Activated naive CD8-positive, alpha-beta T cell (primary cell): Measurements from ENCODE around the gene HSD3B7.
A peak's percentile ranks its signal among the peaks of the same experiment; 100 is the strongest.

Experiments
- H3K27ac Mint-ChIP-seq: one replicate; pipeline ENCODE4 v1.8.0; 2021; ENCODE audit warnings: mixed read lengths
- H3K27me3 Mint-ChIP-seq: one replicate; pipeline ENCODE4 v1.8.0; 2021; ENCODE audit warnings: mixed read lengths
- H3K36me3 Mint-ChIP-seq: one replicate; pipeline ENCODE4 v1.8.0; 2021; ENCODE audit warnings: mixed read lengths
- H3K4me1 Mint-ChIP-seq: one replicate; pipeline ENCODE4 v1.8.0; 2021; ENCODE audit warnings: low read depth, mixed read lengths
- H3K4me3 Mint-ChIP-seq: one replicate; pipeline ENCODE4 v1.8.0; 2021; ENCODE audit warnings: mild to moderate bottlenecking, mixed read lengths
- H3K9me3 Mint-ChIP-seq: one replicate; pipeline ENCODE4 v1.8.0; 2021; ENCODE audit warnings: low read depth, mixed read lengths

The HSD3B7 gene

GRCh38 chr16:30951193-30951592 lies 33.8 kb upstream of the HSD3B7 start:
- Mint-ChIP-seq H3K9me3 (no peaks in the 10 kb centered on the region), H3K36me3 (no peaks in the 10 kb centered on the region), H3K27ac (no peak overlapping the region), H3K4me3 (peak overlapping the region; percentile 13), H3K4me1 (peaks cover 12% of the 10 kb centered on the region), H3K27me3 (no peaks in the 10 kb centered on the region)

GRCh38 chr16:30951750-30952149 lies 33.3 kb upstream of the HSD3B7 start:
- Mint-ChIP-seq H3K9me3 (no peaks in the 10 kb centered on the region), H3K27ac (no peak overlapping the region), H3K36me3 (no peaks in the 10 kb centered on the region), H3K4me3 (peak overlapping the region; percentile 42), H3K27me3 (no peaks in the 10 kb centered on the region), H3K4me1 (peaks cover 12% of the 10 kb centered on the region)

- H3K4me1 Mint-ChIP-seq = peaks cover 12% of the 10 kb centered on the region
- no peak overlapping the region for H3K27ac Mint-ChIP-seq
- H3K4me3 Mint-ChIP-seq = no peak overlapping the region
- H3K36me3 Mint-ChIP-seq = no peaks in the 10 kb centered on the region
- H3K9me3 Mint-ChIP-seq = no peaks in the 10 kb centered on the region
- no peaks in the 10 kb centered on the region for H3K27me3 Mint-ChIP-seq
Measured at GRCh38 chr16:30953111-30953510, 31.9 kb upstream of the HSD3B7 start.

- no peaks in the 10 kb centered on the region for H3K27me3 Mint-ChIP-seq
- H3K4me1 Mint-ChIP-seq = peaks cover 14% of the 10 kb centered on the region
- no peak overlapping the region for H3K27ac Mint-ChIP-seq
- H3K4me3 Mint-ChIP-seq = no peak overlapping the region
- no peaks in the 10 kb centered on the region for H3K36me3 Mint-ChIP-seq
- no peaks in the 10 kb centered on the region for H3K9me3 Mint-ChIP-seq
Measured at GRCh38 chr16:30953511-30954124, 31.4 kb upstream of the HSD3B7 start.

GRCh38 chr16:30954993-30955392 lies 30.0 kb upstream of the HSD3B7 start:
- Mint-ChIP-seq H3K9me3 (no peaks in the 10 kb centered on the region), H3K27me3 (no peaks in the 10 kb centered on the region), H3K4me3 (no peak overlapping the region), H3K36me3 (peaks cover 1% of the 10 kb centered on the region), H3K27ac (peak overlapping the region; percentile 68), H3K4me1 (peaks cover 21% of the 10 kb centered on the region)

- Mint-ChIP-seq H3K4me1 (peaks cover 20% of the 10 kb centered on the region), H3K27me3 (no peaks in the 10 kb centered on the region), H3K36me3 (peaks cover 3% of the 10 kb centered on the region)
Measured at GRCh38 chr16:30956601-30957455, 28.2 kb upstream of the HSD3B7 start.

GRCh38 chr16:30957456-30958174 lies 27.4 kb upstream of the HSD3B7 start, which contains the start of gene SETD1A:
Gene SETD1A (plus strand): TSS chr16:30957754. CDS start chr16:30958732, 978 bp downstream.
- peaks cover 20% of the 10 kb centered on the region for H3K4me1 Mint-ChIP-seq
- H3K36me3 Mint-ChIP-seq = peaks cover 3% of the 10 kb centered on the region
- no peaks in the 10 kb centered on the region for H3K9me3 Mint-ChIP-seq

More at GRCh38 chr16:30956601-30957455, 28.2 kb upstream of the HSD3B7 start:
- peak overlapping the region; percentile 94 for H3K4me3 Mint-ChIP-seq
- H3K9me3 Mint-ChIP-seq = no peaks in the 10 kb centered on the region
- H3K27ac Mint-ChIP-seq = peak overlapping the region; percentile 99

GRCh38 chr16:30958175-30959079 lies 26.6 kb upstream of the HSD3B7 start:
- Mint-ChIP-seq H3K36me3 (peaks cover 6% of the 10 kb centered on the region), H3K9me3 (no peaks in the 10 kb centered on the region), H3K4me1 (peaks cover 20% of the 10 kb centered on the region), H3K27ac (peak overlapping the region; percentile 95), H3K4me3 (peak overlapping the region; percentile 95), H3K27me3 (no peaks in the 10 kb centered on the region)

More at GRCh38 chr16:30957456-30958174, 27.4 kb upstream of the HSD3B7 start, which contains the start of gene SETD1A:
- H3K4me3 Mint-ChIP-seq = peak within 1 kb of the TSS; percentile 95
- H3K27me3 Mint-ChIP-seq = no peaks in the 10 kb centered on the region
- peak within 1 kb of the TSS; percentile 99 for H3K27ac Mint-ChIP-seq

- peaks cover 20% of the 10 kb centered on the region for H3K4me1 Mint-ChIP-seq
- peaks cover 6% of the 10 kb centered on the region for H3K36me3 Mint-ChIP-seq
- no peak overlapping the region for H3K4me3 Mint-ChIP-seq
- H3K27ac Mint-ChIP-seq = no peak overlapping the region
- H3K9me3 Mint-ChIP-seq = no peaks in the 10 kb centered on the region
- H3K27me3 Mint-ChIP-seq = no peaks in the 10 kb centered on the region
Measured at GRCh38 chr16:30961384-30961783, 23.6 kb upstream of the HSD3B7 start.

- Mint-ChIP-seq H3K9me3 (no peaks in the 10 kb centered on the region), H3K27me3 (no peaks in the 10 kb centered on the region), H3K4me3 (no peak overlapping the region), H3K36me3 (peaks cover 6% of the 10 kb centered on the region), H3K4me1 (peaks cover 15% of the 10 kb centered on the region), H3K27ac (no peak overlapping the region)
Measured at GRCh38 chr16:30963925-30964511, 21.0 kb upstream of the HSD3B7 start.

- H3K27me3 Mint-ChIP-seq = no peaks in the 10 kb centered on the region
- peaks cover 8% of the 10 kb centered on the region for H3K4me1 Mint-ChIP-seq
- peaks cover 6% of the 10 kb centered on the region for H3K36me3 Mint-ChIP-seq
- H3K27ac Mint-ChIP-seq = no peak overlapping the region
- H3K4me3 Mint-ChIP-seq = no peak overlapping the region
- H3K9me3 Mint-ChIP-seq = no peaks in the 10 kb centered on the region
Measured at GRCh38 chr16:30964574-30965226, 20.3 kb upstream of the HSD3B7 start.

- peaks cover under 1% of the 10 kb centered on the region for H3K4me1 Mint-ChIP-seq
Measured at GRCh38 chr16:30965436-30965835, 19.6 kb upstream of the HSD3B7 start.

GRCh38 chr16:30966033-30966619 lies 18.9 kb upstream of the HSD3B7 start:
- Mint-ChIP-seq H3K36me3 (peaks cover 5% of the 10 kb centered on the region), H3K9me3 (no peaks in the 10 kb centered on the region), H3K4me3 (no peak overlapping the region), H3K4me1 (no peaks in the 10 kb centered on the region), H3K27me3 (no peaks in the 10 kb centered on the region), H3K27ac (no peak overlapping the region)

More at GRCh38 chr16:30965436-30965835, 19.6 kb upstream of the HSD3B7 start:
- Mint-ChIP-seq H3K9me3 (no peaks in the 10 kb centered on the region), H3K27ac (no peak overlapping the region), H3K27me3 (no peaks in the 10 kb centered on the region), H3K4me3 (no peak overlapping the region), H3K36me3 (peaks cover 3% of the 10 kb centered on the region)
